Mesodermal cell (in vitro differentiated cells): ENCODE measurements around the gene PSD.

Source experiments
- H3K27ac ChIP-seq: 2 replicates; pipeline ENCODE4 v1.7.0; 2013; ENCODE audit warnings: mild to moderate bottlenecking, low read depth, low read length, moderate library complexity; ENCODE audit not compliant: severe bottlenecking
- H3K36me3 ChIP-seq: 2 replicates; pipeline ENCODE4 v1.7.1; 2013; ENCODE audit warnings: mild to moderate bottlenecking, low read length, moderate library complexity; ENCODE audit not compliant: control insufficient read depth, insufficient read depth
- H3K4me1 ChIP-seq: one replicate; pipeline ENCODE4 v1.7.1; 2013; ENCODE audit warnings: mild to moderate bottlenecking, low read length; ENCODE audit not compliant: insufficient read depth, control insufficient read depth, poor library complexity, severe bottlenecking
- H3K4me3 ChIP-seq: 2 replicates; pipeline ENCODE4 v1.7.0; 2013; ENCODE audit warnings: low read length, control low read depth, mild to moderate bottlenecking; ENCODE audit not compliant: insufficient read depth, poor library complexity, severe bottlenecking; ENCODE audit errors: extremely low read depth
- H3K9me3 ChIP-seq: 2 replicates; pipeline ENCODE4 v1.7.1; 2013; ENCODE audit warnings: mild to moderate bottlenecking, low read length, moderate library complexity; ENCODE audit not compliant: control insufficient read depth
- WGBS, 2 experiments: methylation state at CpG; one replicate each; pipeline ENCODE4 v1.1.5; 2013; ENCODE audit warnings: missing lambda C conversion rate in 2 of 2; ENCODE audit not compliant: insufficient coverage in 2 of 2; 5-methylcytosine and 5-hydroxymethylcytosine counted together

The PSD gene

GRCh38 chr10:102438374-102438773 lies 19.8 kb upstream of the PSD start:
- WGBS, 2 experiments = 88% methylated on average over 1 of the region's 1 CpG; no CpG with 5 or more reads in 1 of the 2 experiments
- Histone ChIP-seq H3K27ac (no peak overlapping the region), H3K4me1 (peaks cover 8% of the 10 kb centered on the region), H3K4me3 (no peak overlapping the region), H3K36me3 (no peaks in the 10 kb centered on the region), H3K9me3 (no peaks in the 10 kb centered on the region)

DNA sequence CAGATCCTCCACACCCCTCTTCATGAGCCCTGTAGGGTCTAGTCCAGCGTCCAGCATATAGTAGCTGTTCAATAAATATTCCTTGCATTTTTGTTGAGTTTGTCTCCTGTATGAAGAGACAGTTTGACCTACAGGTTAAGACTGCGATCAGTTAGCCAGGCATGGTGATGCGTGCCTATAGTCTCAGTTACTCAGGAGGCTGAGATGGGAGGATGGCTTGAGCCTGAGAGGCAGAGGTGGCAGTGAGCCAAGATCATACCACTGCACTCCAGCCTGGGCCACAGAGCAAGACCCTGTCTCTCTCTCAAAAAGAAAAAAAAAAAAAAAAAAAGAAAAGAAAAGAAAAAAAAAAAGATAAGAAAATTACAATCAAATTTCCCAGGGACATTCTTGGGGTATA lies 18.9 kb upstream of the PSD start:
- 100% methylated on average over 2 of the region's 3 CpGs; no CpG with 5 or more reads in 1 of the 2 experiments for WGBS, 2 experiments
- Histone ChIP-seq H3K9me3 (no peaks in the 10 kb centered on the region), H3K4me3 (no peak overlapping the region), H3K36me3 (no peaks in the 10 kb centered on the region), H3K27ac (no peak overlapping the region), H3K4me1 (peaks cover 8% of the 10 kb centered on the region)

GRCh38 chr10:102436312-102436711 lies 17.7 kb upstream of the PSD start:
- Histone ChIP-seq H3K9me3 (no peaks in the 10 kb centered on the region), H3K4me3 (no peak overlapping the region), H3K36me3 (no peaks in the 10 kb centered on the region), H3K4me1 (peaks cover 11% of the 10 kb centered on the region), H3K27ac (no peak overlapping the region)
- WGBS, 2 experiments = 85 to 94% methylated on average over 6 of the region's 6 CpGs

DNA sequence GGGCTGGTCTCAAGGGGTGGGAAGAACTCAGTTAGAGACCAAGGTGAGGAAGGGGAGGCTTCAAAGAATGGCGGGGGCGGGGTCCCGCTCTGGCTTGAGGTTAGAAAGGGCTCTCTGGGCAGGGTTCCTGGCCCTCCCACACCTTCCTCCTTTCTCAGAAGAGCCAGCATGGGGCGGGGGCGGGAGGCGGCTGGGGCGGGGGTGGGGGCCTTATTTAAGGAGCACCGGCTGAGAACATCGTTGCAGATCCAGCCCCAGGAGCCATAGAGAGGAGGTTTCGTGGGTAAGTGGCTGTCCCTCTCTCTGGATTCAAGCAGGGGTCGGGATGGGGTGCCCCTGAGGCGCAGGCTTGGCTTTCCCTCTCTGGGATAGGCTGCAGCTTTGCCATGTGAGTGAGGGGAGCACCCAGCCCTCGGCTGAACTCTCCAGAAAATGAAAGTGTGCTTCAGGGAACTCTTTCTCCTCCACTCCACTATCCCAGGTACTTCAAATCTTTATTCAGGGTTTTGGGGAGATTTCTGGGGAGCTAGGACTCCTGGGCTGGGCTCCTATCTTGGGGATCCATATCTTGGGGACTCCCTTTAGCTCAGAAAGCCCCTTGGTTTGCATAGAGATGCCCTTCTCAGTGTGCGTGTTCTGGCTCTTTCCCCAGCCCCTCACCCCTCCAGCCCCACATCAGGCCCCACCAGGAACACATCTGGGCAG lies 17.1 kb upstream of the PSD start:
- WGBS, 2 experiments = 23 to 27% methylated on average over 4 to 5 of the region's 14 CpGs
- no peak overlapping the region for H3K4me3 ChIP-seq
- H3K4me1 ChIP-seq = peaks cover 12% of the 10 kb centered on the region
- no peaks in the 10 kb centered on the region for H3K9me3 ChIP-seq
- no peak overlapping the region for H3K27ac ChIP-seq
- peaks cover 1% of the 10 kb centered on the region for H3K36me3 ChIP-seq

- H3K36me3 ChIP-seq = peaks cover 6% of the 10 kb centered on the region
- no peaks in the 10 kb centered on the region for H3K9me3 ChIP-seq
- WGBS, 2 experiments = 9% methylated on average over 4 of the region's 5 CpGs; no CpG with 5 or more reads in 1 of the 2 experiments
- no peak overlapping the region for H3K27ac ChIP-seq
- peaks cover 12% of the 10 kb centered on the region for H3K4me1 ChIP-seq
- H3K4me3 ChIP-seq = no peak overlapping the region
Measured at GRCh38 chr10:102435133-102435497, 16.5 kb upstream of the PSD start.

GRCh38 chr10:102434394-102435132 lies 16.0 kb upstream of the PSD start:
- H3K4me3 ChIP-seq = no peak overlapping the region
- no peak overlapping the region for H3K27ac ChIP-seq

GRCh38 chr10:102433619-102434046 lies 15.0 kb upstream of the PSD start:
- Histone ChIP-seq H3K4me3 (no peak overlapping the region), H3K9me3 (no peaks in the 10 kb centered on the region), H3K27ac (no peak overlapping the region), H3K36me3 (peaks cover 6% of the 10 kb centered on the region), H3K4me1 (peaks cover 12% of the 10 kb centered on the region)
- 53 to 56% methylated on average over 5 of the region's 5 CpGs for WGBS, 2 experiments

More at GRCh38 chr10:102434394-102435132, 16.0 kb upstream of the PSD start:
- Histone ChIP-seq H3K36me3 (peaks cover 6% of the 10 kb centered on the region), H3K9me3 (no peaks in the 10 kb centered on the region), H3K4me1 (peaks cover 12% of the 10 kb centered on the region)
- WGBS, 2 experiments = 27 to 29% methylated on average over 2 of the region's 9 CpGs

- H3K27ac ChIP-seq = peak within 1 kb of the TSS; percentile 13
- H3K4me3 ChIP-seq = peak within 1 kb of the TSS; percentile 87
- no peaks in the 10 kb centered on the region for H3K9me3 ChIP-seq
- H3K36me3 ChIP-seq = peaks cover 6% of the 10 kb centered on the region
- H3K4me1 ChIP-seq = peaks cover 12% of the 10 kb centered on the region
- 1 to 2% methylated on average over 31 to 43 of the region's 52 CpGs for WGBS, 2 experiments
Measured at GRCh38 chr10:102432162-102432950, 13.8 kb upstream of the PSD start, which contains the start of gene CUEDC2. TSS of gene CUEDC2 (minus strand) at chr10:102432574. CDS start at chr10:102425188, 7,386 bp downstream.

GRCh38 chr10:102431452-102432124 lies 13.0 kb upstream of the PSD start:
- Histone ChIP-seq H3K27ac (peak overlapping the region; percentile 13), H3K4me3 (peak overlapping the region; percentile 87), H3K9me3 (no peaks in the 10 kb centered on the region), H3K4me1 (peaks cover 12% of the 10 kb centered on the region), H3K36me3 (peaks cover 6% of the 10 kb centered on the region)
- WGBS, 2 experiments = 33 to 44% methylated on average over 3 to 4 of the region's 4 CpGs

- WGBS, 2 experiments = 86 to 92% methylated on average over 6 to 7 of the region's 8 CpGs
- no peaks in the 10 kb centered on the region for H3K9me3 ChIP-seq
- H3K36me3 ChIP-seq = peaks cover 6% of the 10 kb centered on the region
- peaks cover 4% of the 10 kb centered on the region for H3K4me1 ChIP-seq
- no peak overlapping the region for H3K27ac ChIP-seq
- H3K4me3 ChIP-seq = no peak overlapping the region
Measured at GRCh38 chr10:102429468-102429867, 10.9 kb upstream of the PSD start.
